Measurements from ENCODE around the gene ZFYVE27. TPM values are rescaled to one million over a fixed set of nuclear protein-coding genes. Genes with fewer than 3 reads are reported as not detected.
"Not testable (repeated sequence)": the region's sequence is repeated elsewhere in the genome, so short reads cannot be mapped to it uniquely, and the experiment has no call there.

ZFYVE27 gene
- total RNA-seq, 2 experiments from 2014 or later: 24.0 to 33.0 TPM

- Histone ChIP-seq H3K79me2 (ENCODE audit: insufficient read depth, low read depth, low read length) (no peaks in the 10 kb centered on the region), H3K36me3 (ENCODE audit: insufficient read depth, low read length) (no peaks in the 10 kb centered on the region), H3K4me3 (ENCODE audit: low read depth, low read length, poor library complexity, severe bottlenecking) (no peak overlapping the region), H3K9me3 (ENCODE audit: low read length) (no peaks in the 10 kb centered on the region), H3K9me2 (ENCODE audit: insufficient read depth, low read length) (no peaks in the 10 kb centered on the region), H4K20me1 (ENCODE audit: insufficient read depth, low read length) (no peaks in the 10 kb centered on the region), H3K4me2 (ENCODE audit: low read length) (no peak overlapping the region), H3K4me1 (ENCODE audit: insufficient read depth, low read length, poor library complexity, severe bottlenecking) (peaks cover 17% of the 10 kb centered on the region), H3K27ac (ENCODE audit: low read depth, low read length, poor library complexity, severe bottlenecking) (no peak overlapping the region), H2AFZ (ENCODE audit: low read length) (no peak overlapping the region)
- ChIA-PET POLR2A (interaction anchor here (0.7 kb wide), 1 partner anchor 47 kb away, joined by 3 read pairs; the partner anchor contains the start of gene ZFYVE27), CTCF (ENCODE audit: unreplicated experiment) (no interaction called here)
- intact Hi-C loops (cut with micrococcal nuclease; ENCODE audit: unreplicated experiment): loop anchor here (10.0 kb wide), 1 partner anchor 175 kb away; no protein-coding TSS in a partner anchor
- BruUV-seq (replicated peaks): no TSS peak
- no peak for TF ChIP-seq CTCF (conservative IDR thresholded peaks at IDR 0.05; ENCODE audit: low read length)
- TF ChIP-seq EZH2phosphoT487 (IDR thresholded peaks at IDR 0.05; ENCODE audit: borderline replicate concordance, low read depth, low read length): no peak
- DNase-seq (ENCODE audit: low spot score): no peak
These were observed 47.3 kb upstream of the ZFYVE27 start for GRCh38 chr10:97689559-97690020.

GRCh38 chr10:97690133-97690532 lies 46.8 kb upstream of the ZFYVE27 start:
- H3K36me3 ChIP-seq (ENCODE audit: insufficient read depth, low read length): no peaks in the 10 kb centered on the region
- H4K20me1 ChIP-seq (ENCODE audit: insufficient read depth, low read length): no peaks in the 10 kb centered on the region
- no peak overlapping the region for H2AFZ ChIP-seq (ENCODE audit: low read length)
- no peak overlapping the region for H3K4me3 ChIP-seq (ENCODE audit: low read depth, low read length, poor library complexity, severe bottlenecking)
- TF ChIP-seq CTCF (conservative IDR thresholded peaks at IDR 0.05; ENCODE audit: low read length) (no peak), EZH2phosphoT487 (IDR thresholded peaks at IDR 0.05; ENCODE audit: borderline replicate concordance, low read depth, low read length) (no peak)
- H3K4me2 ChIP-seq (ENCODE audit: low read length): no peak overlapping the region
- H3K79me2 ChIP-seq (ENCODE audit: insufficient read depth, low read depth, low read length): no peaks in the 10 kb centered on the region
- no peak for DNase-seq (ENCODE audit: low spot score)
- BruUV-seq (replicated peaks): no TSS peak
- intact Hi-C loops (cut with micrococcal nuclease; ENCODE audit: unreplicated experiment): no loop called here
- peaks cover 17% of the 10 kb centered on the region for H3K4me1 ChIP-seq (ENCODE audit: insufficient read depth, low read length, poor library complexity, severe bottlenecking)
- ChIA-PET CTCF (ENCODE audit: unreplicated experiment) (no interaction called here), POLR2A (no interaction called here)
- H3K27ac ChIP-seq (ENCODE audit: low read depth, low read length, poor library complexity, severe bottlenecking): no peak overlapping the region
- H3K9me2 ChIP-seq (ENCODE audit: insufficient read depth, low read length): no peaks in the 10 kb centered on the region
- no peaks in the 10 kb centered on the region for H3K9me3 ChIP-seq (ENCODE audit: low read length)

- H3K4me2 ChIP-seq (ENCODE audit: low read length); H3K79me2 ChIP-seq (ENCODE audit: insufficient read depth, low read depth, low read length); H3K27ac ChIP-seq (ENCODE audit: low read depth, low read length, poor library complexity, severe bottlenecking); CTCF ChIA-PET (ENCODE audit: unreplicated experiment); H3K9me2 ChIP-seq (ENCODE audit: insufficient read depth, low read length); H3K9me3 ChIP-seq (ENCODE audit: low read length); H3K4me3 ChIP-seq (ENCODE audit: low read depth, low read length, poor library complexity, severe bottlenecking); DNase-seq (ENCODE audit: low spot score); H2AFZ ChIP-seq (ENCODE audit: low read length); BruUV-seq (replicated peaks); H3K4me1 ChIP-seq (ENCODE audit: insufficient read depth, low read length, poor library complexity, severe bottlenecking); intact Hi-C loops (cut with micrococcal nuclease; ENCODE audit: unreplicated experiment); H4K20me1 ChIP-seq (ENCODE audit: insufficient read depth, low read length); H3K36me3 ChIP-seq (ENCODE audit: insufficient read depth, low read length): not testable (repeated sequence)
- POLR2A ChIA-PET: interaction anchor here (0.8 kb wide), 1 partner anchor 12 kb away, joined by 4 read pairs; the partner anchor contains the start of gene AVPI1
These were observed 38.8 kb upstream of the ZFYVE27 start for GRCh38 chr10:97698072-97698655.

Data from OCI-LY7 (cell line).